Measurements from ENCODE around the gene WDR55. TPM values are rescaled to one million over a fixed set of nuclear protein-coding genes. Genes with fewer than 3 reads are reported as not detected.
"Not testable (repeated sequence)": the region's sequence is repeated elsewhere in the genome, so short reads cannot be mapped to it uniquely, and the experiment has no call there.

The WDR55 gene
- total and polyA plus RNA-seq, 4 donors, result 10.0 to 18.2 (median 11.7) TPM

GRCh38 chr5:140664030-140664358 lies 710 bp upstream of the WDR55 start (continued):
- no peak for TF ChIP-seq GABPA (IDR thresholded peaks at IDR 0.05 in 1 of 2, conservative IDR thresholded peaks at IDR 0.05 in 1 of 2)

- peaks cover 7 to 54% (median 34%) of the 10 kb centered on the region in 4 donors for H3K36me3 ChIP-seq (ENCODE audit: control insufficient read depth in 4 of 4, insufficient read depth in 3 of 4, low read depth in 1 of 4, low read length in 3 of 4)
- H3K4me3 ChIP-seq (ENCODE audit: low read depth in 1 of 3, low read length in 3 of 3); H3K4me1 ChIP-seq (ENCODE audit: control insufficient read depth in 4 of 4, insufficient read depth in 4 of 4, low read length in 3 of 4); DNase-seq (ENCODE audit: low spot score); H3K27ac ChIP-seq (ENCODE audit: low read depth in 1 of 2, low read length in 2 of 2); H3K27me3 ChIP-seq (ENCODE audit: control insufficient read depth in 4 of 4, insufficient read depth in 4 of 4, low read length in 3 of 4); H3K9me3 ChIP-seq (ENCODE audit: control insufficient read depth in 4 of 4, low read length in 3 of 4); H3K9ac ChIP-seq (ENCODE audit: low read depth in 1 of 2, low read length in 2 of 2): not testable (repeated sequence)
- WGBS, result 98% methylated on average over 4 of the region's 4 CpGs
These were observed 6.3 kb downstream of the WDR55 start for GRCh38 chr5:140671035-140671434.

GRCh38 chr5:140671472-140672125 lies 6.9 kb downstream of the WDR55 start:
- no peak overlapping the region for H3K4me3 ChIP-seq (ENCODE audit: low read depth in 1 of 3, low read length in 3 of 3)
- no peak overlapping the region for H3K9ac ChIP-seq (ENCODE audit: low read depth in 1 of 2, low read length in 2 of 2)
- no peak overlapping the region for H3K27ac ChIP-seq (ENCODE audit: low read depth in 1 of 2, low read length in 2 of 2)
- no peaks in the 10 kb centered on the region for H3K27me3 ChIP-seq (ENCODE audit: control insufficient read depth in 4 of 4, insufficient read depth in 4 of 4, low read length in 3 of 4)
- WGBS, result 92% methylated on average over 6 of the region's 7 CpGs
- DNase-seq (ENCODE audit: low spot score), result no peak
- H3K9me3 ChIP-seq (ENCODE audit: control insufficient read depth in 4 of 4, low read length in 3 of 4), result no peaks in the 10 kb centered on the region
- peaks cover 0 to 1% (median 0%) of the 10 kb centered on the region in 4 donors for H3K4me1 ChIP-seq (ENCODE audit: control insufficient read depth in 4 of 4, insufficient read depth in 4 of 4, low read length in 3 of 4)
- TF ChIP-seq RAD21 (IDR thresholded peaks at IDR 0.05), result no peak
- no peak for TF ChIP-seq ATF3 (IDR thresholded peaks at IDR 0.05)
- TF ChIP-seq SP1 (IDR thresholded peaks at IDR 0.05), result no peak
- TF ChIP-seq MAX (IDR thresholded peaks at IDR 0.05), result no peak
- no peak for TF ChIP-seq RXRA (IDR thresholded peaks at IDR 0.05)
- peaks cover 9 to 59% (median 40%) of the 10 kb centered on the region in 4 donors for H3K36me3 ChIP-seq (ENCODE audit: control insufficient read depth in 4 of 4, insufficient read depth in 3 of 4, low read depth in 1 of 4, low read length in 3 of 4)

GRCh38 chr5:140672455-140673186 lies 7.9 kb downstream of the WDR55 start:
- Histone ChIP-seq H3K4me3 (ENCODE audit: low read depth in 1 of 3, low read length in 3 of 3) (peak overlapping the region in 1 of 3 donors; percentile 8), H3K4me1 (ENCODE audit: control insufficient read depth in 4 of 4, insufficient read depth in 4 of 4, low read length in 3 of 4) (peaks cover 0 to 1% (median 0%) of the 10 kb centered on the region in 4 donors), H3K9me3 (ENCODE audit: control insufficient read depth in 4 of 4, low read length in 3 of 4) (no peaks in the 10 kb centered on the region), H3K36me3 (ENCODE audit: control insufficient read depth in 4 of 4, insufficient read depth in 3 of 4, low read depth in 1 of 4, low read length in 3 of 4) (peaks cover 9 to 69% (median 44%) of the 10 kb centered on the region in 4 donors), H3K9ac (ENCODE audit: low read depth in 1 of 2, low read length in 2 of 2) (no peak overlapping the region), H3K27ac (ENCODE audit: low read depth in 1 of 2, low read length in 2 of 2) (no peak overlapping the region), H3K27me3 (ENCODE audit: control insufficient read depth in 4 of 4, insufficient read depth in 4 of 4, low read length in 3 of 4) (no peaks in the 10 kb centered on the region)
- no peak for TF ChIP-seq JUND (IDR thresholded peaks at IDR 0.05)
- TF ChIP-seq GABPA (IDR thresholded peaks at IDR 0.05 in 1 of 2, conservative IDR thresholded peaks at IDR 0.05 in 1 of 2), result no peak
- TF ChIP-seq HNF4A (conservative IDR thresholded peaks at IDR 0.05), result no peak
- TF ChIP-seq RXRA (IDR thresholded peaks at IDR 0.05), result no peak
- no peak for TF ChIP-seq ATF3 (IDR thresholded peaks at IDR 0.05)
- TF ChIP-seq NR2F2 (IDR thresholded peaks at IDR 0.05), result no peak
- no peak for TF ChIP-seq FOXA1 (IDR thresholded peaks at IDR 0.05)
- DNase-seq (ENCODE audit: low spot score), result no peak
- 53% methylated on average over 70 of the region's 70 CpGs for WGBS

Data from liver (tissue), 9 donors.